Left cardiac atrium (tissue), 4 donors: Measurements from ENCODE around the gene MYO1D. TPM values are rescaled to one million over a fixed set of nuclear protein-coding genes. Genes with fewer than 3 reads are reported as not detected.
"Not testable (repeated sequence)": the region's sequence is repeated elsewhere in the genome, so short reads cannot be mapped to it uniquely, and the experiment has no call there.

Experiments used
- ATAC-seq, 2 donors: fragments of 200-7000 bp; cut with Tn5 transposase; one replicate each; pipeline ENCODE4 v1.9.1; 2020; ENCODE audit warnings: mild to moderate bottlenecking in 2 of 2, moderate library complexity in 2 of 2
- DNase-seq: peaks from one replicate; pipeline ENCODE4 v3.0.0-alpha.2; 2020
- intact Hi-C, 2 donors: fragments of 100-400 bp; cut with DNase I; formaldehyde crosslinking; loops; one replicate each; pipeline versions ENCODE4 v1.14.1 to v1.15.1; 2022 to 2023
- total RNA-seq, 2 donors: library from RNA; stranded (reverse); fragmentation: NEBNext Ultra II Directional; extraction: Animal tissue kit (Norgen Biotek cat#: 25700); gene quantifications; one replicate each; pipeline ENCODE4 v1.2.1, GENCODE V29; 2021
- donor health status: DM: no; HTN: yes; CAD: no.
- donor health status: DM: no; HTN: yes; CAD: no; lungs with severe emphysema.
- donor health status: DM: yes; HTN: yes; CAD: no.
- donor health status: Dilated cardiomyopathy.

The MYO1D gene
- total RNA-seq, 2 donors from 2014 or later: 9.5 to 21.8 TPM

GRCh38 chr17:32720671-32721070 is 156.3 kb downstream of the MYO1D start:
- intact Hi-C loops: no loop called here
- ATAC-seq (no peak), DNase-seq (no peak)

- intact Hi-C loops: no loop called here
- no peak for ATAC-seq
- DNase-seq: no peak
Measured at GRCh38 chr17:32719689-32720088, 157.2 kb downstream of the MYO1D start.

GRCh38 chr17:32714922-32715321 is 162.0 kb downstream of the MYO1D start:
- intact Hi-C loops, ATAC-seq, DNase-seq: not testable (repeated sequence)

GRCh38 chr17:32714206-32714605 is 162.7 kb downstream of the MYO1D start:
- DNase-seq, intact Hi-C loops, ATAC-seq: not testable (repeated sequence)

GRCh38 chr17:32713081-32713480 is 163.8 kb downstream of the MYO1D start:
- intact Hi-C loops: no loop called here
- ATAC-seq (no peak), DNase-seq (no peak)

- no peak for DNase-seq
- intact Hi-C loops: no loop called here
- ATAC-seq: no peak
Measured at GRCh38 chr17:32709562-32709961, 167.4 kb downstream of the MYO1D start.

GRCh38 chr17:32701871-32702270 is 175.1 kb downstream of the MYO1D start:
- ATAC-seq (no peak), DNase-seq (no peak)
- intact Hi-C loops: no loop called here

GRCh38 chr17:32699247-32699646 is 177.7 kb downstream of the MYO1D start:
- ATAC-seq (no peak), DNase-seq (no peak)
- intact Hi-C loops: no loop called here

GRCh38 chr17:32697728-32698625 is 178.9 kb downstream of the MYO1D start:
- no peak for DNase-seq
- no peak for ATAC-seq
- intact Hi-C loops: no loop called here

- DNase-seq (no peak), ATAC-seq (no peak)
- intact Hi-C loops: no loop called here
Measured at GRCh38 chr17:32696426-32696825, 180.5 kb downstream of the MYO1D start.

- ATAC-seq (no peak), DNase-seq (no peak)
- intact Hi-C loops: no loop called here
Measured at GRCh38 chr17:32695864-32696263, 181.1 kb downstream of the MYO1D start.

GRCh38 chr17:32693194-32693897 is 183.6 kb downstream of the MYO1D start:
- no peak for ATAC-seq
- intact Hi-C loops: no loop called here
- no peak for DNase-seq

GRCh38 chr17:32692179-32692578 is 184.7 kb downstream of the MYO1D start:
- intact Hi-C loops: no loop called here
- no peak for DNase-seq
- no peak for ATAC-seq

GRCh38 chr17:32689348-32689747 is 187.6 kb downstream of the MYO1D start:
- intact Hi-C loops: no loop called here
- DNase-seq: no peak

GRCh38 chr17:32688221-32688620 is 188.7 kb downstream of the MYO1D start:
- intact Hi-C loops: no loop called here
- no peak for DNase-seq
- no peak for ATAC-seq

More at GRCh38 chr17:32689348-32689747, 187.6 kb downstream of the MYO1D start:
- ATAC-seq: no peak

- intact Hi-C loops: no loop called here
- ATAC-seq: no peak
- DNase-seq: no peak
Measured at GRCh38 chr17:32684087-32684958, 192.6 kb downstream of the MYO1D start.

- intact Hi-C loops: no loop called here
- DNase-seq: no peak
- no peak for ATAC-seq
Measured at GRCh38 chr17:32673964-32674363, 203.0 kb downstream of the MYO1D start.

GRCh38 chr17:32672711-32673110 is 204.2 kb downstream of the MYO1D start:
- intact Hi-C loops: no loop called here
- ATAC-seq (peak in 1 of 2 donors; percentile 30), DNase-seq (no peak)

GRCh38 chr17:32671896-32672295 is 205.0 kb downstream of the MYO1D start:
- peak; percentile 66 for DNase-seq

More at GRCh38 chr17:32671896-32672295, 205.0 kb downstream of the MYO1D start:
- intact Hi-C loops: no loop called here
- ATAC-seq: peak in 1 of 2 donors; percentile 68
